HepG2 (cell line): Measurements from ENCODE around the gene PPP1R18. TPM values are rescaled to one million over a fixed set of nuclear protein-coding genes. Genes with fewer than 3 reads are reported as not detected.
A peak's percentile ranks its signal among the peaks of the same experiment; 100 is the strongest.

Experiments used
- ETS1 ChIP-seq: sonication (generic); formaldehyde crosslinking; IDR thresholded peaks from 2 replicates; pipeline ENCODE4 v1.4.0; 2020; ENCODE audit warnings: missing genetic modification reagents
- FOXP1 ChIP-seq, 2 experiments: fragments of 450-650 bp in 1 of 2; IDR thresholded peaks; 2 replicates each; pipeline ENCODE4 v1.6.1; 2017 to 2018; ENCODE audit warnings: antibody characterized with exemption in 1 of 2
- HDAC6 ChIP-seq: fragments of 200-600 bp; sonication (generic); IDR thresholded peaks from 2 replicates; pipeline ENCODE4 v1.7.0; 2017; ENCODE audit warnings: mild to moderate bottlenecking, antibody characterized with exemption, low read length, low read depth
- NFKBIZ ChIP-seq: IDR thresholded peaks from 2 replicates; pipeline ENCODE4 v1.6.1; 2018; ENCODE audit warnings: missing genetic modification reagents, missing compliant biosample characterization
- PRPF4 ChIP-seq: fragments of 200-400 bp; formaldehyde crosslinking; IDR thresholded peaks from 2 replicates; pipeline ENCODE4 v1.6.1; 2016; ENCODE audit warnings: low read length, low read depth; ENCODE audit not compliant: poor library complexity, severe bottlenecking
- RBM39 ChIP-seq: fragments of 200-400 bp; formaldehyde crosslinking; IDR thresholded peaks from one replicate; pipeline ENCODE4 v1.6.1; 2018; ENCODE audit warnings: antibody characterized with exemption, mild to moderate bottlenecking, low read depth, low read length; ENCODE audit not compliant: poor library complexity, severe bottlenecking
- REL ChIP-seq: sonication (generic); formaldehyde crosslinking; conservative IDR thresholded peaks from 2 replicates; pipeline ENCODE4 v1.8.0; 2022; ENCODE audit warnings: mild to moderate bottlenecking, missing genetic modification reagents, moderate library complexity
- RFX5 ChIP-seq: IDR thresholded peaks from 2 replicates; pipeline ENCODE4 v1.6.1; 2011; ENCODE audit warnings: low read depth, low read length, improper control_type of control experiment
- SNAI1 ChIP-seq: sonication (generic); formaldehyde crosslinking; IDR thresholded peaks from 2 replicates; pipeline ENCODE4 v1.5.0; 2020; ENCODE audit warnings: mild to moderate bottlenecking, missing genetic modification reagents, borderline replicate concordance
- SOX5 ChIP-seq: IDR thresholded peaks from 2 replicates; pipeline ENCODE4 v1.6.1; 2016; ENCODE audit warnings: borderline replicate concordance
- SP1 ChIP-seq, 2 experiments: fragments of 450-650 bp in 1 of 2; sonication (generic) in 1 of 2; formaldehyde crosslinking in 1 of 2; IDR thresholded peaks; 2 replicates each; pipeline versions ENCODE4 v1.4.0 to v1.6.1; 2016 to 2020; ENCODE audit warnings: missing genetic modification reagents in 1 of 2
- SRSF4 ChIP-seq: fragments of 200-400 bp; formaldehyde crosslinking; IDR thresholded peaks from one replicate; pipeline ENCODE4 v1.6.1; 2018; ENCODE audit warnings: mild to moderate bottlenecking, low read depth, low read length, moderate library complexity; ENCODE audit not compliant: poor library complexity, severe bottlenecking
- ZBTB3 ChIP-seq: sonication (generic); formaldehyde crosslinking; IDR thresholded peaks from 2 replicates; pipeline ENCODE4 v1.4.0; 2020; ENCODE audit warnings: low read depth, mild to moderate bottlenecking, moderate library complexity, missing genetic modification reagents, borderline replicate concordance
- ZBTB42 ChIP-seq: sonication (generic); formaldehyde crosslinking; IDR thresholded peaks from 2 replicates; pipeline ENCODE4 v1.5.0; 2020; ENCODE audit warnings: mild to moderate bottlenecking, missing genetic modification reagents
- ZKSCAN5 ChIP-seq: sonication (generic); formaldehyde crosslinking; IDR thresholded peaks from 2 replicates; pipeline ENCODE4 v1.5.1; 2020; ENCODE audit warnings: mild to moderate bottlenecking, missing genetic modification reagents
- ZNF10 ChIP-seq: sonication (generic); formaldehyde crosslinking; IDR thresholded peaks from 2 replicates; pipeline ENCODE4 v1.4.0; 2020; ENCODE audit warnings: mild to moderate bottlenecking, low read depth, missing genetic modification reagents, borderline replicate concordance
- ZNF17 ChIP-seq: sonication (generic); formaldehyde crosslinking; IDR thresholded peaks from 2 replicates; pipeline ENCODE4 v1.5.0; 2020; ENCODE audit warnings: mild to moderate bottlenecking, missing genetic modification reagents
- ZNF296 ChIP-seq: sonication (generic); formaldehyde crosslinking; conservative IDR thresholded peaks from 2 replicates; pipeline ENCODE4 v1.5.0; 2020; ENCODE audit warnings: mild to moderate bottlenecking, missing genetic modification reagents
- ZNF446 ChIP-seq: sonication (generic); formaldehyde crosslinking; IDR thresholded peaks from 2 replicates; pipeline ENCODE4 v1.5.0; 2020; ENCODE audit warnings: mild to moderate bottlenecking, missing genetic modification reagents
- ZNF619 ChIP-seq: sonication (generic); formaldehyde crosslinking; IDR thresholded peaks from 2 replicates; pipeline ENCODE4 v1.4.0; 2020; ENCODE audit warnings: mild to moderate bottlenecking, missing genetic modification reagents
- ZNF691 ChIP-seq: sonication (generic); formaldehyde crosslinking; IDR thresholded peaks from 2 replicates; pipeline ENCODE4 v1.4.0; 2020; ENCODE audit warnings: missing genetic modification reagents, low read depth, mild to moderate bottlenecking, borderline replicate concordance
- ZNF775 ChIP-seq: sonication (generic); formaldehyde crosslinking; IDR thresholded peaks from 2 replicates; pipeline ENCODE4 v1.4.0; 2020; ENCODE audit warnings: missing genetic modification reagents, mild to moderate bottlenecking, moderate library complexity, borderline replicate concordance
- polyA plus RNA-seq, 8 experiments: library from polyadenylated mRNA; depleted of rRNA in 3 of 8; stranded (reverse) in 7 of 8; unstranded in 1 of 8; fragments of >200 nt; fragmentation: Illumina TruSeq in 4 of 8; extraction: Trizol in 4 of 8; gene quantifications; 2 replicates each; pipeline versions ENCODE4 v1.2.1 to v1.2.3, GENCODE V29; 2011 to 2016; ENCODE audit warnings: low read depth in 4 of 8, missing spikeins in 1 of 8, mixed read lengths in 1 of 8; ENCODE audit not compliant: insufficient read depth in 1 of 8
- total RNA-seq, 5 experiments: library from RNA; depleted of rRNA; stranded (reverse); fragments of >200 nt; fragmentation: Illumina TruSeq; extraction: Trizol; gene quantifications; 2 replicates each; pipeline ENCODE4 v1.2.3, GENCODE V29; 2016; ENCODE audit warnings: low read depth in 1 of 5
- TF ChIP-seq, protein P1 (sequence below): sonication (generic); formaldehyde crosslinking; IDR thresholded peaks from 2 replicates; pipeline ENCODE4 v1.8.0; 2022; ENCODE audit warnings: mild to moderate bottlenecking, missing genetic modification reagents; ENCODE audit not compliant: insufficient replicate concordance
- TF ChIP-seq, protein P2 (sequence below): IDR thresholded peaks from 2 replicates; pipeline ENCODE4 v1.6.1; 2018; ENCODE audit warnings: missing genetic modification reagents

Gene PPP1R18
- total and polyA plus RNA-seq, 2 of the 13 experiments (the other 11 are each of a cell fraction or from before 2014, with no cell fraction given) = 4.9 to 9.2 TPM

- TF ChIP-seq, protein P1, sequence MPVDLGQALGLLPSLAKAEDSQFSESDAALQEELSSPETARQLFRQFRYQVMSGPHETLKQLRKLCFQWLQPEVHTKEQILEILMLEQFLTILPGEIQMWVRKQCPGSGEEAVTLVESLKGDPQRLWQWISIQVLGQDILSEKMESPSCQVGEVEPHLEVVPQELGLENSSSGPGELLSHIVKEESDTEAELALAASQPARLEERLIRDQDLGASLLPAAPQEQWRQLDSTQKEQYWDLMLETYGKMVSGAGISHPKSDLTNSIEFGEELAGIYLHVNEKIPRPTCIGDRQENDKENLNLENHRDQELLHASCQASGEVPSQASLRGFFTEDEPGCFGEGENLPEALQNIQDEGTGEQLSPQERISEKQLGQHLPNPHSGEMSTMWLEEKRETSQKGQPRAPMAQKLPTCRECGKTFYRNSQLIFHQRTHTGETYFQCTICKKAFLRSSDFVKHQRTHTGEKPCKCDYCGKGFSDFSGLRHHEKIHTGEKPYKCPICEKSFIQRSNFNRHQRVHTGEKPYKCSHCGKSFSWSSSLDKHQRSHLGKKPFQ (CRISPR knock-in tag) = peak; percentile 82
- TF ChIP-seq RBM39 (peak; percentile 92), SRSF4 (no peak), HDAC6 (no peak), ZBTB42 (CRISPR knock-in tag) (peak; percentile 62; the same call in 1 of the 2 replicates), SNAI1 (CRISPR knock-in tag) (peak; percentile 83; the same call in 1 of the 2 replicates), ZNF10 (CRISPR knock-in tag) (no peak), SP1 (IDR thresholded peaks at IDR 0.05) (no peak), SP1 (CRISPR knock-in tag; IDR thresholded peaks at IDR 0.05) (peak; percentile 69; the same call in 1 of the 2 replicates), RFX5 (no peak; the same call in 1 of the 2 replicates), REL (no peak), ZNF691 (CRISPR knock-in tag) (peak; percentile 80), ZKSCAN5 (CRISPR knock-in tag) (no peak; the same call in 1 of the 2 replicates), ETS1 (CRISPR knock-in tag) (peak; percentile 95; the same call in 1 of the 2 replicates), ZBTB3 (peak; percentile 73; the same call in 1 of the 2 replicates), ZNF619 (CRISPR knock-in tag) (peak; percentile 98; the same call in 1 of the 2 replicates), ZNF446 (CRISPR knock-in tag) (peak; percentile 92; the same call in 1 of the 2 replicates), SOX5 (no peak), ZNF296 (peak; percentile 86; the same call in 1 of the 2 replicates), PRPF4 (no peak), FOXP1 (IDR thresholded peaks at IDR 0.05) (no peak), FOXP1 (CRISPR knock-in tag; IDR thresholded peaks at IDR 0.05) (peak; percentile 11; the same call in 1 of the 2 replicates), ZNF775 (CRISPR knock-in tag) (no peak), ZNF17 (CRISPR knock-in tag) (no peak), NFKBIZ (CRISPR knock-in tag) (no peak)
- TF ChIP-seq, protein P2, sequence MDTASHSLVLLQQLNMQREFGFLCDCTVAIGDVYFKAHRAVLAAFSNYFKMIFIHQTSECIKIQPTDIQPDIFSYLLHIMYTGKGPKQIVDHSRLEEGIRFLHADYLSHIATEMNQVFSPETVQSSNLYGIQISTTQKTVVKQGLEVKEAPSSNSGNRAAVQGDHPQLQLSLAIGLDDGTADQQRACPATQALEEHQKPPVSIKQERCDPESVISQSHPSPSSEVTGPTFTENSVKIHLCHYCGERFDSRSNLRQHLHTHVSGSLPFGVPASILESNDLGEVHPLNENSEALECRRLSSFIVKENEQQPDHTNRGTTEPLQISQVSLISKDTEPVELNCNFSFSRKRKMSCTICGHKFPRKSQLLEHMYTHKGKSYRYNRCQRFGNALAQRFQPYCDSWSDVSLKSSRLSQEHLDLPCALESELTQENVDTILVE (CRISPR knock-in tag) = 0 out of 2 replicates have a peak, but pooled peaks have one; percentile 48
Measured at GRCh38 chr6:30647242-30648116, 39.0 kb downstream of the PPP1R18 start (continued).
